Measurements from ENCODE around the gene UMODL1. TPM values are rescaled to one million over a fixed set of nuclear protein-coding genes. Genes with fewer than 3 reads are reported as not detected.

The UMODL1 gene
- total RNA-seq, 1 experiment from 2014 or later, result 0.18 TPM

DNA sequence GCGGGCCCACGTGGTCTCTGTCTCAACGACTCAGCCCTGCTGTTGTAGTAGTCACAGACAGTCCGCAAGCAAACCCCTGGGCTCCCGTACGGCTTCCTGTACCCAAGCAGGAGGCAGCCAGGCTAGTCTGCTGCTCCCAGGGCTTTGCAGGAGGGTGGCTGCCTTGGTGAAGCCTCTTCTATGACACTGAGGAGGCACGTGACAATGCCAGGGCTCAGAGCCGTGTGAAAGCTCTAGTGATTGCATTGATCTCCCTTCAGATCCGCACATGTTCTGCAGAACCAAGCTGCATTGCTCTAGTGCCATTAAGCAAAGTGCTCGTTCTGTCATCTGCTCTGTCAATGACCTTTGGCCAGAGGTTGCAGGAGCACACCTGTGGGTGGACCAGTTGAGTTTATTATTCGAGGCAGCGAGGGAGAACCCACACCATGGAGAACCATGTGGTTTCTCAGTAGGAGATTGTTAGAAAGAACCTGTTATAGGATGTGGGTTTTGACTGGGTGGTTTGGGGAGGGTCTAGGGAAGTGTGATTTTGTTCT lies 18.0 kb downstream of the UMODL1 start:
- Histone ChIP-seq H3K27me3 (ENCODE audit: control insufficient read depth, insufficient read depth, low read length) (no peaks in the 10 kb centered on the region), H3K27ac (ENCODE audit: low read length) (no peak overlapping the region), H3K4me1 (ENCODE audit: control insufficient read depth, insufficient read depth, low read length) (peaks cover 8% of the 10 kb centered on the region), H3K4me3 (ENCODE audit: low read depth in 2 of 2, low read length in 2 of 2) (no peak overlapping the region), H3K36me3 (ENCODE audit: control insufficient read depth, insufficient read depth, low read length) (no peaks in the 10 kb centered on the region), H3K9me3 (ENCODE audit: control insufficient read depth, insufficient read depth, low read depth, low read length) (no peaks in the 10 kb centered on the region)
- in situ Hi-C loops (cut with HindIII; ENCODE audit: low pct_unique_long_range_greater_than_20kb, low sequenced_read_pairs), result no loop called here
- ChIA-PET POLR2A (no interaction called here), CTCF (interaction anchor here (0.5 kb wide), 1 partner anchor 86 kb away, joined by 6 read pairs; no protein-coding TSS in a partner anchor)
- no peak for ATAC-seq
- no TSS peak for BruUV-seq (replicated peaks)
- TF ChIP-seq, protein P1, sequence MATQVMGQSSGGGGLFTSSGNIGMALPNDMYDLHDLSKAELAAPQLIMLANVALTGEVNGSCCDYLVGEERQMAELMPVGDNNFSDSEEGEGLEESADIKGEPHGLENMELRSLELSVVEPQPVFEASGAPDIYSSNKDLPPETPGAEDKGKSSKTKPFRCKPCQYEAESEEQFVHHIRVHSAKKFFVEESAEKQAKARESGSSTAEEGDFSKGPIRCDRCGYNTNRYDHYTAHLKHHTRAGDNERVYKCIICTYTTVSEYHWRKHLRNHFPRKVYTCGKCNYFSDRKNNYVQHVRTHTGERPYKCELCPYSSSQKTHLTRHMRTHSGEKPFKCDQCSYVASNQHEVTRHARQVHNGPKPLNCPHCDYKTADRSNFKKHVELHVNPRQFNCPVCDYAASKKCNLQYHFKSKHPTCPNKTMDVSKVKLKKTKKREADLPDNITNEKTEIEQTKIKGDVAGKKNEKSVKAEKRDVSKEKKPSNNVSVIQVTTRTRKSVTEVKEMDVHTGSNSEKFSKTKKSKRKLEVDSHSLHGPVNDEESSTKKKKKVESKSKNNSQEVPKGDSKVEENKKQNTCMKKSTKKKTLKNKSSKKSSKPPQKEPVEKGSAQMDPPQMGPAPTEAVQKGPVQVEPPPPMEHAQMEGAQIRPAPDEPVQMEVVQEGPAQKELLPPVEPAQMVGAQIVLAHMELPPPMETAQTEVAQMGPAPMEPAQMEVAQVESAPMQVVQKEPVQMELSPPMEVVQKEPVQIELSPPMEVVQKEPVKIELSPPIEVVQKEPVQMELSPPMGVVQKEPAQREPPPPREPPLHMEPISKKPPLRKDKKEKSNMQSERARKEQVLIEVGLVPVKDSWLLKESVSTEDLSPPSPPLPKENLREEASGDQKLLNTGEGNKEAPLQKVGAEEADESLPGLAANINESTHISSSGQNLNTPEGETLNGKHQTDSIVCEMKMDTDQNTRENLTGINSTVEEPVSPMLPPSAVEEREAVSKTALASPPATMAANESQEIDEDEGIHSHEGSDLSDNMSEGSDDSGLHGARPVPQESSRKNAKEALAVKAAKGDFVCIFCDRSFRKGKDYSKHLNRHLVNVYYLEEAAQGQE (IDR thresholded peaks at IDR 0.05; ENCODE audit: insufficient read depth in 1 of 2, low read depth in 2 of 2, low read length in 1 of 2), result no peak
- TF ChIP-seq, protein P2, sequence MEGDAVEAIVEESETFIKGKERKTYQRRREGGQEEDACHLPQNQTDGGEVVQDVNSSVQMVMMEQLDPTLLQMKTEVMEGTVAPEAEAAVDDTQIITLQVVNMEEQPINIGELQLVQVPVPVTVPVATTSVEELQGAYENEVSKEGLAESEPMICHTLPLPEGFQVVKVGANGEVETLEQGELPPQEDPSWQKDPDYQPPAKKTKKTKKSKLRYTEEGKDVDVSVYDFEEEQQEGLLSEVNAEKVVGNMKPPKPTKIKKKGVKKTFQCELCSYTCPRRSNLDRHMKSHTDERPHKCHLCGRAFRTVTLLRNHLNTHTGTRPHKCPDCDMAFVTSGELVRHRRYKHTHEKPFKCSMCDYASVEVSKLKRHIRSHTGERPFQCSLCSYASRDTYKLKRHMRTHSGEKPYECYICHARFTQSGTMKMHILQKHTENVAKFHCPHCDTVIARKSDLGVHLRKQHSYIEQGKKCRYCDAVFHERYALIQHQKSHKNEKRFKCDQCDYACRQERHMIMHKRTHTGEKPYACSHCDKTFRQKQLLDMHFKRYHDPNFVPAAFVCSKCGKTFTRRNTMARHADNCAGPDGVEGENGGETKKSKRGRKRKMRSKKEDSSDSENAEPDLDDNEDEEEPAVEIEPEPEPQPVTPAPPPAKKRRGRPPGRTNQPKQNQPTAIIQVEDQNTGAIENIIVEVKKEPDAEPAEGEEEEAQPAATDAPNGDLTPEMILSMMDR (IDR thresholded peaks at IDR 0.05), result no peak
- TF ChIP-seq POLR2AphosphoS5 (IDR thresholded peaks at IDR 0.05; ENCODE audit: low read depth, low read length) (no peak), SIN3A (IDR thresholded peaks at IDR 0.05; ENCODE audit: borderline replicate concordance, insufficient read depth, low read depth, low read length) (no peak), TCF7L2 (IDR thresholded peaks at IDR 0.05; ENCODE audit: low read depth, low read length) (no peak)
- intact Hi-C loops (cut with micrococcal nuclease; ENCODE audit: unreplicated experiment), result no loop called here
- no peak for DNase-seq (ENCODE audit: low read depth, low spot score)

DNA sequence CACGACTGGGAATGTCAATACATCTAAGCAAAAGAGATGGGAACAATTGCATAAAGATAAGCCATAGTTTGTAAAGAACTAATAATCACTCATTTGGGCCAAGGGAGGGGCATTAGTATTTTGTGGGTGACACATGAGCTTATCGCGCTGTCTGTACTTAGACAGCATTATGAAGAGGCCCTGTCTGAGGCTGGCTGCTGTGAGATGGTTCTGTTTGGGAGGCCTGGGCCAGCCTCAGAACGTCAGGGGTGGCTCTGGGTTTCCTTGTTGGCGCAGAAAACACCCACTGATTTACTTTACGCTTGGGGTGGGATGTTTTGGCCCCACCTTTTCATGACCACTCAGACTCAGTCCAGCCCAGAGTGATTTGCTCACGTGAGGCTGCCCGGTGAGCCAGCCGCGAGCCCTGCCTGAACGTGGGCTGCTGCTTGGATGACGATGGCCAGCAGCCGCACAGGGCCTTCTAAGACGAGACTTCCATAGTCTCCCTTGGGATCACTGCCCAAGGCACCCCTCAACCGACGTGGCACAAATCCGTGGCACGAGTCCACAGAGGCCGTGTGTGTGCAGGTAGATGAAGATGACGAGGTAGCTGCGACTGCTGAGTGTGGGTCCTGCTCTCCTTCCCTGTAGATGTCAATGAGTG lies 18.7 kb downstream of the UMODL1 start:
- BruUV-seq (replicated peaks), result no TSS peak
- DNase-seq (ENCODE audit: low read depth, low spot score), result no peak
- H3K4me3 ChIP-seq (ENCODE audit: low read depth in 2 of 2, low read length in 2 of 2), result no peak overlapping the region
- ChIA-PET CTCF (no interaction called here), POLR2A (interaction anchor here (0.6 kb wide), 1 partner anchor 84 kb away, joined by 3 read pairs; no protein-coding TSS in a partner anchor)
- intact Hi-C loops (cut with micrococcal nuclease; ENCODE audit: unreplicated experiment), result no loop called here
- no peak for ATAC-seq
- no peaks in the 10 kb centered on the region for H3K27me3 ChIP-seq (ENCODE audit: control insufficient read depth, insufficient read depth, low read length)
- no peak for TF ChIP-seq POLR2AphosphoS5 (IDR thresholded peaks at IDR 0.05; ENCODE audit: low read depth, low read length)
- H3K36me3 ChIP-seq (ENCODE audit: control insufficient read depth, insufficient read depth, low read length), result no peaks in the 10 kb centered on the region
- in situ Hi-C loops (cut with HindIII; ENCODE audit: low pct_unique_long_range_greater_than_20kb, low sequenced_read_pairs), result no loop called here
- no peak overlapping the region for H3K27ac ChIP-seq (ENCODE audit: low read length)
- peaks cover 8% of the 10 kb centered on the region for H3K4me1 ChIP-seq (ENCODE audit: control insufficient read depth, insufficient read depth, low read length)
- H3K9me3 ChIP-seq (ENCODE audit: control insufficient read depth, insufficient read depth, low read depth, low read length), result no peaks in the 10 kb centered on the region
